H1 (cell line): Measurements from ENCODE around the gene BRIP1.

ENCODE experiments used
- ASH2L ChIP-seq: fragments of 200-600, 300-600 bp; sonication (generic); IDR thresholded peaks from one replicate; pipeline ENCODE4 v1.7.1; 2017; ENCODE audit warnings: low read length
- CTCF ChIP-seq, 3 experiments: IDR thresholded peaks; 1 replicate in 2 of 3; 2 replicates in 1 of 3; pipeline versions ENCODE4 v1.5.1 to v1.6.1; 2011; ENCODE audit warnings: low read length in 3 of 3, mild to moderate bottlenecking in 3 of 3, inconsistent platforms in 2 of 3, low read depth in 1 of 3, moderate library complexity in 1 of 3; ENCODE audit not compliant: insufficient read depth in 1 of 3; ENCODE audit errors: control extremely low read depth in 1 of 3
- EP300 ChIP-seq, 2 experiments: IDR thresholded peaks; 1 replicate in 1 of 2; 2 replicates in 1 of 2; pipeline ENCODE4 v1.6.1; 2011 to 2012; ENCODE audit warnings: low read depth in 2 of 2, low read length in 2 of 2, mild to moderate bottlenecking in 2 of 2, borderline replicate concordance in 1 of 2, inconsistent platforms in 1 of 2, moderate library complexity in 1 of 2
- JUN ChIP-seq: IDR thresholded peaks from 2 replicates; pipeline ENCODE4 v1.6.1; 2011; ENCODE audit warnings: low read depth, mild to moderate bottlenecking, improper control_type of control experiment, low read length
- MAFK ChIP-seq: IDR thresholded peaks from 2 replicates; pipeline ENCODE4 v1.6.1; 2012; ENCODE audit warnings: low read depth, mild to moderate bottlenecking, improper control_type of control experiment, low read length
- MAX ChIP-seq: IDR thresholded peaks from 2 replicates; pipeline ENCODE4 v1.6.1; 2012; ENCODE audit warnings: inconsistent platforms
- POLR2A ChIP-seq, 2 experiments: IDR thresholded peaks; 1 replicate in 1 of 2; 2 replicates in 1 of 2; pipeline ENCODE4 v1.6.1; 2011; ENCODE audit warnings: low read depth in 2 of 2, low read length in 2 of 2, mild to moderate bottlenecking in 2 of 2; ENCODE audit errors: control extremely low read depth in 1 of 2
- RAD21 ChIP-seq, 2 experiments: IDR thresholded peaks in 1 of 2; conservative IDR thresholded peaks in 1 of 2; 2 replicates each; pipeline ENCODE4 v1.6.1; 2011; ENCODE audit warnings: low read depth in 2 of 2, low read length in 2 of 2, improper control_type of control experiment in 1 of 2, inconsistent platforms in 1 of 2, mild to moderate bottlenecking in 1 of 2, moderate library complexity in 1 of 2
- RNF2 ChIP-seq: fragments of 200-900, 300-1000 bp; sonication (generic); IDR thresholded peaks from 2 replicates; pipeline ENCODE4 v1.7.1; 2016; ENCODE audit warnings: borderline replicate concordance, low read depth, mild to moderate bottlenecking, antibody characterized with exemption, low read length; ENCODE audit not compliant: poor library complexity, severe bottlenecking; ENCODE audit errors: missing control alignments
- SP1 ChIP-seq: IDR thresholded peaks from 2 replicates; pipeline ENCODE4 v1.6.1; 2011; ENCODE audit warnings: low read depth, low read length
- SP2 ChIP-seq: IDR thresholded peaks from 2 replicates; pipeline ENCODE4 v1.6.1; 2012; ENCODE audit warnings: mild to moderate bottlenecking, low read length, inconsistent platforms

GRCh38 chr17:61732169-61732568 lies 131.2 kb downstream of the BRIP1 start:
- TF ChIP-seq POLR2A (IDR thresholded peaks at IDR 0.05; ENCODE audit: control extremely low read depth in 1 of 2, low read depth in 2 of 2, low read length in 2 of 2) (no peak), EP300 (IDR thresholded peaks at IDR 0.05; ENCODE audit: borderline replicate concordance in 1 of 2, low read depth in 2 of 2, low read length in 2 of 2) (no peak), RNF2 (no peak), CTCF (IDR thresholded peaks at IDR 0.05; ENCODE audit: control extremely low read depth in 1 of 3, insufficient read depth in 1 of 3, low read depth in 1 of 3, low read length in 3 of 3) (no peak), MAFK (no peak), SP1 (no peak), MAX (no peak), JUN (no peak), RAD21 (IDR thresholded peaks at IDR 0.05 in 1 of 2, conservative IDR thresholded peaks at IDR 0.05 in 1 of 2; ENCODE audit: low read depth in 2 of 2, low read length in 2 of 2) (no peak), SP2 (no peak), ASH2L (no peak)
